ENCODE data around the gene RPA3.

RPA3 gene

GRCh38 chr7:7731732-7732131 is 13.3 kb upstream of the RPA3 start:
- no peak for DNase-seq

- DNase-seq = no peak
Measured at GRCh38 chr7:7720750-7721621, 2.6 kb upstream of the RPA3 start.

GRCh38 chr7:7720193-7720592 is 1.8 kb upstream of the RPA3 start:
- DNase-seq = no peak

GRCh38 chr7:7719236-7719635 is 829 bp upstream of the RPA3 start:
- peak; percentile 96 for DNase-seq

GRCh38 chr7:7713730-7714129 is 4.7 kb downstream of the RPA3 start:
- DNase-seq = no peak

GRCh38 chr7:7710469-7710868 is 7.9 kb downstream of the RPA3 start:
- no peak for DNase-seq

- no peak for DNase-seq
Measured at GRCh38 chr7:7709291-7709690, 9.1 kb downstream of the RPA3 start.

- no peak for DNase-seq
Measured at GRCh38 chr7:7707806-7708205, 10.6 kb downstream of the RPA3 start.

GRCh38 chr7:7707246-7707645 is 11.2 kb downstream of the RPA3 start:
- no peak for DNase-seq

GRCh38 chr7:7706556-7707172 is 11.7 kb downstream of the RPA3 start:
- no peak for DNase-seq

GRCh38 chr7:7706101-7706511 is 12.3 kb downstream of the RPA3 start:
- DNase-seq = no peak

- peak; percentile 37 for DNase-seq
Measured at GRCh38 chr7:7705318-7705717, 13.1 kb downstream of the RPA3 start.

GRCh38 chr7:7704867-7705266 is 13.5 kb downstream of the RPA3 start:
- DNase-seq = no peak

- DNase-seq = no peak
Measured at GRCh38 chr7:7703427-7703826, 15.0 kb downstream of the RPA3 start.

GRCh38 chr7:7702826-7703225 is 15.6 kb downstream of the RPA3 start:
- no peak for DNase-seq

GRCh38 chr7:7701527-7701926 is 16.9 kb downstream of the RPA3 start:
- no peak for DNase-seq

- no peak for DNase-seq
Measured at GRCh38 chr7:7699970-7700369, 18.4 kb downstream of the RPA3 start.

GRCh38 chr7:7699380-7699779 is 19.0 kb downstream of the RPA3 start:
- DNase-seq = no peak

GRCh38 chr7:7698930-7699329 is 19.5 kb downstream of the RPA3 start:
- DNase-seq = no peak

GRCh38 chr7:7696458-7697119 is 21.8 kb downstream of the RPA3 start:
- DNase-seq = peak; percentile 72

GRCh38 chr7:7695111-7695817 is 23.1 kb downstream of the RPA3 start:
- DNase-seq = no peak

GRCh38 chr7:7694542-7694941 is 23.9 kb downstream of the RPA3 start:
- no peak for DNase-seq

GRCh38 chr7:7693881-7694280 is 24.5 kb downstream of the RPA3 start:
- DNase-seq = peak; percentile 94
